K562 (cell line): ENCODE data around the gene LRRC10. TPM values are rescaled to one million over a fixed set of nuclear protein-coding genes. Genes with fewer than 3 reads are reported as not detected.

ENCODE experiments used
- BDP1 ChIP-seq: IDR thresholded peaks from 3 replicates; pipeline ENCODE4 v1.6.1; 2011; ENCODE audit not compliant: insufficient read length, insufficient read depth
- CEBPG ChIP-seq, 3 experiments: fragments of 200-800 bp in 1 of 3; sonication (Bioruptor generic) in 1 of 3; sonication (generic) in 1 of 3; formaldehyde crosslinking in 1 of 3; IDR thresholded peaks in 2 of 3; conservative IDR thresholded peaks in 1 of 3; 2 replicates each; pipeline versions ENCODE4 v1.6.1 to v1.8.0; 2016 to 2022; ENCODE audit warnings: missing compliant biosample characterization in 2 of 3, missing genetic modification characterization in 2 of 3, mild to moderate bottlenecking in 1 of 3, missing genetic modification reagents in 1 of 3
- CREM ChIP-seq: IDR thresholded peaks from 2 replicates; pipeline ENCODE4 v1.6.1; 2014; ENCODE audit warnings: antibody characterized with exemption, low read depth
- DACH1 ChIP-seq: fragments of 450-650 bp; IDR thresholded peaks from 2 replicates; pipeline ENCODE4 v1.6.1; 2018; ENCODE audit not compliant: partially characterized antibody
- KDM4B ChIP-seq, 2 experiments: fragments of 450-650 bp in 1 of 2; sonication (generic) in 1 of 2; IDR thresholded peaks; 2 replicates each; pipeline ENCODE4 v1.6.1; 2016 to 2017; ENCODE audit warnings: borderline replicate concordance in 2 of 2, antibody characterized with exemption in 1 of 2, low read depth in 1 of 2, mild to moderate bottlenecking in 1 of 2
- KLF1 ChIP-seq: fragments of 450-650 bp; IDR thresholded peaks from 2 replicates; pipeline ENCODE4 v1.6.1; 2016; ENCODE audit warnings: missing genetic modification characterization, missing compliant biosample characterization
- MEIS2 ChIP-seq: fragments of 450-650 bp; IDR thresholded peaks from 2 replicates; pipeline ENCODE4 v1.6.1; 2014; ENCODE audit warnings: mild to moderate bottlenecking; ENCODE audit not compliant: partially characterized antibody
- MYNN ChIP-seq, 2 experiments: sonication (generic); formaldehyde crosslinking in 1 of 2; IDR thresholded peaks; 2 replicates each; pipeline versions ENCODE4 v1.5.0 to v1.6.1; 2016 to 2020; ENCODE audit warnings: antibody characterized with exemption in 1 of 2, missing genetic modification reagents in 1 of 2
- NFE2 ChIP-seq: IDR thresholded peaks from 2 replicates; pipeline ENCODE4 v1.6.1; 2014; ENCODE audit warnings: antibody characterized with exemption, low read depth
- SMARCA5 ChIP-seq: fragments of 450-650 bp; IDR thresholded peaks from 2 replicates; pipeline ENCODE4 v1.6.1; 2016
- SOX6 ChIP-seq: fragments of 450-650 bp; IDR thresholded peaks from 2 replicates; pipeline ENCODE4 v1.6.1; 2014; ENCODE audit warnings: mild to moderate bottlenecking
- STAT5B ChIP-seq: fragments of 250-450 bp; sonication (Bioruptor Pico); IDR thresholded peaks from 2 replicates; pipeline ENCODE4 v1.8.0; 2021; ENCODE audit warnings: mild to moderate bottlenecking, inconsistent platforms
- TAF9B ChIP-seq: fragments of 450-650 bp; IDR thresholded peaks from 2 replicates; pipeline ENCODE4 v1.6.1; 2018; ENCODE audit warnings: mild to moderate bottlenecking; ENCODE audit not compliant: partially characterized antibody
- TSC22D4 ChIP-seq: fragments of 450-650 bp; IDR thresholded peaks from 2 replicates; pipeline ENCODE4 v1.6.1; 2016; ENCODE audit warnings: missing genetic modification characterization, missing biosample characterization, control low read depth
- ZFP30 ChIP-seq: fragments of 250-450 bp; sonication (Bioruptor Pico); IDR thresholded peaks from 2 replicates; pipeline ENCODE4 v1.8.0; 2022; ENCODE audit warnings: moderate library complexity, mild to moderate bottlenecking, inconsistent platforms, borderline replicate concordance
- ZNF282 ChIP-seq: sonication (generic); formaldehyde crosslinking; IDR thresholded peaks from 2 replicates; pipeline ENCODE4 v1.8.1; 2023; ENCODE audit warnings: missing genetic modification reagents
- ZNF41 ChIP-seq: fragments of 250-450 bp; sonication (Bioruptor Pico); conservative IDR thresholded peaks from 2 replicates; pipeline ENCODE4 v1.4.0; 2020; ENCODE audit warnings: mild to moderate bottlenecking
- ZNF707 ChIP-seq: fragments of 250-450 bp; sonication (Bioruptor Pico); conservative IDR thresholded peaks from 2 replicates; pipeline ENCODE4 v1.8.0; 2022; ENCODE audit warnings: inconsistent platforms, mild to moderate bottlenecking, moderate library complexity
- polyA plus RNA-seq, 8 experiments: library from polyadenylated mRNA; depleted of rRNA in 4 of 8; stranded (reverse) in 5 of 8; unstranded in 3 of 8; fragments of >200 nt; fragmentation: Nextera tagmentation in 2 of 8; fragmentation: Illumina TruSeq in 1 of 8; extraction: Ambion mirVana in 2 of 8; extraction: Trizol in 1 of 8; gene quantifications; 2 replicates each; pipeline versions ENCODE4 v1.2.1 to v1.2.3, GENCODE V29; 2011 to 2014; ENCODE audit warnings: inconsistent platforms in 1 of 8, missing spikeins in 1 of 8
- total RNA-seq, 7 experiments: library from RNA; depleted of rRNA in 6 of 7; stranded (reverse); fragments of >200 nt in 6 of 7; fragmentation: Illumina TruSeq in 2 of 7; extraction: Trizol in 2 of 7; gene quantifications; 2 replicates each; pipeline versions ENCODE4 v1.2.1 to v1.2.3, GENCODE V29; 2011 to 2021; ENCODE audit warnings: low replicate concordance in 1 of 7
- TF ChIP-seq, protein P1 (sequence below): fragments of 450-650 bp; IDR thresholded peaks from 2 replicates; pipeline ENCODE4 v1.6.1; 2016
- TF ChIP-seq, protein P2 (sequence below): fragments of 250-450 bp; sonication (Bioruptor Pico); IDR thresholded peaks from 2 replicates; pipeline ENCODE4 v1.4.0; 2020
- TF ChIP-seq, protein P3 (sequence below), 2 experiments: IDR thresholded peaks; 2 replicates each; pipeline ENCODE4 v1.6.1; 2011; ENCODE audit warnings: borderline replicate concordance in 1 of 2, control low read depth in 1 of 2, low read depth in 1 of 2, low read length in 1 of 2, mild to moderate bottlenecking in 1 of 2, mixed read lengths in 1 of 2, moderate library complexity in 1 of 2; ENCODE audit not compliant: insufficient read depth in 1 of 2, insufficient read length in 1 of 2, poor library complexity in 1 of 2, severe bottlenecking in 1 of 2; ENCODE audit errors: extremely low read depth in 1 of 2

LRRC10 gene
- total and polyA plus RNA-seq, 9 of the 15 experiments (the other 6 are each of a cell fraction or from before 2014, with no cell fraction given) = 0.09 TPM; not detected in 8

DNA sequence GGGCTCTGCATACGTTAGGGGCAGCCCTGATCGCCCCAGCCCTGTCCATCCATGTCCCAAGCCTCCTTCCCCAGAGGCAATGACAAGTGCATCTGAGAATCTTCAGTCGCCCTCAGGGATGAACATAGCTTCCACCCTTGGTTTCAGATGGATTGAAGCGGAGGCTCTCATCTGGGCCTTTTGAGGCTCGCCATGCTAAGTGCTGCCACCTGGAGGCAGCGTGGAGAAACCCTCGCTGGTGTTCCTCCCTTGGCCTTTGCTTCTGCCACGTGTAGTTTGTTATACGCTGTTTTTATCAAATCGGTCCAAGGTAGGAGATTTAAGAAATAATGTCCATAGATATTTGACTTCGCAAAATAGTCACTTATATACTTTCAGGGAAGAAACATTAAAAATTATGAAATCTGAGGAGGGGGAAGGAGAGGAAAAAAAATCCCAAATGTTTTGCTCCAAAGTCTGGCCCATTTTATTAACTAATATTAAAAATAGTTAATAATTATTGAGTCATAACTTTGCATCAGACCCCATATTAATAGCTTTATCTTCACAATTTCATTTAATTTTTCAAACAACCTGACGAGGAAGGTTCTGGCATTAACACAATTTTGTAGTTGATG lies 28.8 kb upstream of the LRRC10 start (continued):
- TF ChIP-seq KDM4B (IDR thresholded peaks at IDR 0.05; ENCODE audit: borderline replicate concordance in 2 of 2, low read depth in 1 of 2) = no peak
- TF ChIP-seq MEIS2 = no peak
- TF ChIP-seq, protein P1, sequence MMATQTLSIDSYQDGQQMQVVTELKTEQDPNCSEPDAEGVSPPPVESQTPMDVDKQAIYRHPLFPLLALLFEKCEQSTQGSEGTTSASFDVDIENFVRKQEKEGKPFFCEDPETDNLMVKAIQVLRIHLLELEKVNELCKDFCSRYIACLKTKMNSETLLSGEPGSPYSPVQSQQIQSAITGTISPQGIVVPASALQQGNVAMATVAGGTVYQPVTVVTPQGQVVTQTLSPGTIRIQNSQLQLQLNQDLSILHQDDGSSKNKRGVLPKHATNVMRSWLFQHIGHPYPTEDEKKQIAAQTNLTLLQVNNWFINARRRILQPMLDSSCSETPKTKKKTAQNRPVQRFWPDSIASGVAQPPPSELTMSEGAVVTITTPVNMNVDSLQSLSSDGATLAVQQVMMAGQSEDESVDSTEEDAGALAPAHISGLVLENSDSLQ = no peak
- no peak for TF ChIP-seq CEBPG (CRISPR knock-in tag; IDR thresholded peaks at IDR 0.05)
- no peak for TF ChIP-seq CEBPG (tag; conservative IDR thresholded peaks at IDR 0.05 in 1 of 2, IDR thresholded peaks at IDR 0.05 in 1 of 2)
- TF ChIP-seq TAF9B = no peak
- no peak for TF ChIP-seq STAT5B
- no peak for TF ChIP-seq BDP1
- TF ChIP-seq ZNF41 (CRISPR knock-in tag) = no peak
- 0 out of 2 replicates have a peak, but pooled peaks have one; percentile 22 for TF ChIP-seq CREM
- no peak for TF ChIP-seq ZNF707
- no peak for TF ChIP-seq SMARCA5
- TF ChIP-seq, protein P2, sequence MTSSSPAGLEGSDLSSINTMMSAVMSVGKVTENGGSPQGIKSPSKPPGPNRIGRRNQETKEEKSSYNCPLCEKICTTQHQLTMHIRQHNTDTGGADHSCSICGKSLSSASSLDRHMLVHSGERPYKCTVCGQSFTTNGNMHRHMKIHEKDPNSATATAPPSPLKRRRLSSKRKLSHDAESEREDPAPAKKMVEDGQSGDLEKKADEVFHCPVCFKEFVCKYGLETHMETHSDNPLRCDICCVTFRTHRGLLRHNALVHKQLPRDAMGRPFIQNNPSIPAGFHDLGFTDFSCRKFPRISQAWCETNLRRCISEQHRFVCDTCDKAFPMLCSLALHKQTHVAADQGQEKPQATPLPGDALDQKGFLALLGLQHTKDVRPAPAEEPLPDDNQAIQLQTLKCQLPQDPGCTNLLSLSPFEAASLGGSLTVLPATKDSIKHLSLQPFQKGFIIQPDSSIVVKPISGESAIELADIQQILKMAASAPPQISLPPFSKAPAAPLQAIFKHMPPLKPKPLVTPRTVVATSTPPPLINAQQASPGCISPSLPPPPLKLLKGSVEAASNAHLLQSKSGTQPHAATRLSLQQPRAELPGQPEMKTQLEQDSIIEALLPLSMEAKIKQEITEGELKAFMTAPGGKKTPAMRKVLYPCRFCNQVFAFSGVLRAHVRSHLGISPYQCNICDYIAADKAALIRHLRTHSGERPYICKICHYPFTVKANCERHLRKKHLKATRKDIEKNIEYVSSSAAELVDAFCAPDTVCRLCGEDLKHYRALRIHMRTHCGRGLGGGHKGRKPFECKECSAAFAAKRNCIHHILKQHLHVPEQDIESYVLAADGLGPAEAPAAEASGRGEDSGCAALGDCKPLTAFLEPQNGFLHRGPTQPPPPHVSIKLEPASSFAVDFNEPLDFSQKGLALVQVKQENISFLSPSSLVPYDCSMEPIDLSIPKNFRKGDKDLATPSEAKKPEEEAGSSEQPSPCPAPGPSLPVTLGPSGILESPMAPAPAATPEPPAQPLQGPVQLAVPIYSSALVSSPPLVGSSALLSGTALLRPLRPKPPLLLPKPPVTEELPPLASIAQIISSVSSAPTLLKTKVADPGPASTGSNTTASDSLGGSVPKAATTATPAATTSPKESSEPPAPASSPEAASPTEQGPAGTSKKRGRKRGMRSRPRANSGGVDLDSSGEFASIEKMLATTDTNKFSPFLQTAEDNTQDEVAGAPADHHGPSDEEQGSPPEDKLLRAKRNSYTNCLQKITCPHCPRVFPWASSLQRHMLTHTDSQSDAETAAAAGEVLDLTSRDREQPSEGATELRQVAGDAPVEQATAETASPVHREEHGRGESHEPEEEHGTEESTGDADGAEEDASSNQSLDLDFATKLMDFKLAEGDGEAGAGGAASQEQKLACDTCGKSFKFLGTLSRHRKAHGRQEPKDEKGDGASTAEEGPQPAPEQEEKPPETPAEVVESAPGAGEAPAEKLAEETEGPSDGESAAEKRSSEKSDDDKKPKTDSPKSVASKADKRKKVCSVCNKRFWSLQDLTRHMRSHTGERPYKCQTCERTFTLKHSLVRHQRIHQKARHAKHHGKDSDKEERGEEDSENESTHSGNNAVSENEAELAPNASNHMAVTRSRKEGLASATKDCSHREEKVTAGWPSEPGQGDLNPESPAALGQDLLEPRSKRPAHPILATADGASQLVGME (CRISPR knock-in tag) = no peak
- no peak for TF ChIP-seq TSC22D4 (tag)
- no peak for TF ChIP-seq ZFP30 (CRISPR knock-in tag)
- no peak for TF ChIP-seq SOX6
- no peak for TF ChIP-seq NFE2
- TF ChIP-seq, protein P3, sequence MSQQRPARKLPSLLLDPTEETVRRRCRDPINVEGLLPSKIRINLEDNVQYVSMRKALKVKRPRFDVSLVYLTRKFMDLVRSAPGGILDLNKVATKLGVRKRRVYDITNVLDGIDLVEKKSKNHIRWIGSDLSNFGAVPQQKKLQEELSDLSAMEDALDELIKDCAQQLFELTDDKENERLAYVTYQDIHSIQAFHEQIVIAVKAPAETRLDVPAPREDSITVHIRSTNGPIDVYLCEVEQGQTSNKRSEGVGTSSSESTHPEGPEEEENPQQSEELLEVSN (IDR thresholded peaks at IDR 0.05; ENCODE audit: borderline replicate concordance in 1 of 2, extremely low read depth in 1 of 2, insufficient read depth in 1 of 2, insufficient read length in 1 of 2, low read depth in 1 of 2, low read length in 1 of 2, poor library complexity in 1 of 2, severe bottlenecking in 1 of 2) = peak in 1 of 2 experiments; percentile 31
- TF ChIP-seq KLF1 = no peak
- no peak for TF ChIP-seq ZNF282 (CRISPR knock-in tag)
- TF ChIP-seq MYNN (IDR thresholded peaks at IDR 0.05) = no peak
- no peak for TF ChIP-seq MYNN (CRISPR knock-in tag; IDR thresholded peaks at IDR 0.05)
- peak; percentile 38 for TF ChIP-seq DACH1
